ENCODE measurements around the gene IL10RA.
A peak's percentile ranks its signal among the peaks of the same experiment; 100 is the strongest.
"Not testable (repeated sequence)": the region's sequence is repeated elsewhere in the genome, so short reads cannot be mapped to it uniquely, and the experiment has no call there.

Gene IL10RA

DNA sequence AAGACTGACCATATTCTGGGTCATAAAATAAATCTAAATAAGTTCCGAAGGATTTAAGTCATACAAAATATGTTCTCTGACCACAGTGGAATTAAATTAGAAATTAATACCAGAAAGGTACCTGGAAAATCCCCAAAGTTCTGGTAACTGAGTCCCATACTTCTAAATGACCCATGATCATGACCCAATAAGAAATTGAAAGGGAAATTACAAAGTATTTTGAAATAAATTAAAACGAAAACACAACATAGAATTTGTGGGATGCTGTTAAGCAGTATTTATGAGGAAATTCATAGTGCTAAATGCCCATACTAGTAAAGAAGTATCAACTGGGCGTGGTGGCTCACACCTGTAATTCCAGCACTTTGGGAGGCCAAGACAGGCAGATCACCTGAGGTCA lies 23.4 kb upstream of the IL10RA start:
- DNase-seq: no peak

GRCh38 chr11:117966908-117967307 lies 19.3 kb upstream of the IL10RA start:
- no peak for DNase-seq

GRCh38 chr11:117969160-117969991 lies 16.8 kb upstream of the IL10RA start:
- DNase-seq: no peak

- DNase-seq: peak; percentile 60 to 63
Observed at GRCh38 chr11:117970400-117971024, 15.7 kb upstream of the IL10RA start.

GRCh38 chr11:117972044-117972443 lies 14.2 kb upstream of the IL10RA start:
- no peak for DNase-seq

GRCh38 chr11:117972629-117973502 lies 13.3 kb upstream of the IL10RA start:
- no peak for DNase-seq

DNA sequence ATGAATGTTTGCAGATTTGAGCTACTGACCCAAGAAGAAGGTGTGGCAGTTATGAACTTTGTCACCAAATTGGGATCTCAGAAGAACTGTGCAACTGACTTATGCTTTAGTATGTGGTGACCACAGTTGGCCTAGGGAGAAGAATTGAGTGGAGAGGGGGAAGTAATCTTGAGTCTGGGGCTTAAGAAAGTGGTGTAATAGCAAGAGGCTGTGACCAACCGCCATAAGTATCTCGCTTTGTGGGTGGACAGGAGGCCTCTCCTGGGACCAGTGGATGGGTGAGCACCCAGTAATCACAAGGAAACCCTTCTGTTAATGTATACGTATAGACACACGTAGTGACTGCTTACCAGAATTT lies 12.7 kb upstream of the IL10RA start:
- DNase-seq: no peak

DNA sequence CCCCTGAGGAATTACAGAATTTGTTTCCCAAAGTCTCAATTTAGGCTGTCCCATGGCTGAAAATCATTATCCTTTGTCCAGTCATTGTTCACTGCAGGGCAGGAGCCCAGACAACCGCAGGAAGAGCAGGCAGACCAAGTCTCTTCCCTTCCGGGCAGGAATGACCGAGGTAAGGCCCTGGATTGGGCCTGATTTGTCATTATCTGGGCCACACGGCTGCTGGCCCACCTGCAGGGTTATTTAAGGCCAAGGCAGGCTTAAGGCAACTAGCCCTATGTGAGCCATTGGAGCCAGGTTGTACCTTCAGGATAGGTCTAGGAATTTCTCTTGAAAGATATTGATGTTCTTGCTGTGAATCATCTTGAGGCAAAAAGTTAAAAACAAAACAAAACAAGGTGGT lies 9.7 kb upstream of the IL10RA start:
- DNase-seq: no peak

- DNase-seq: no peak
Observed at GRCh38 chr11:117977029-117977428, 9.2 kb upstream of the IL10RA start.

DNA sequence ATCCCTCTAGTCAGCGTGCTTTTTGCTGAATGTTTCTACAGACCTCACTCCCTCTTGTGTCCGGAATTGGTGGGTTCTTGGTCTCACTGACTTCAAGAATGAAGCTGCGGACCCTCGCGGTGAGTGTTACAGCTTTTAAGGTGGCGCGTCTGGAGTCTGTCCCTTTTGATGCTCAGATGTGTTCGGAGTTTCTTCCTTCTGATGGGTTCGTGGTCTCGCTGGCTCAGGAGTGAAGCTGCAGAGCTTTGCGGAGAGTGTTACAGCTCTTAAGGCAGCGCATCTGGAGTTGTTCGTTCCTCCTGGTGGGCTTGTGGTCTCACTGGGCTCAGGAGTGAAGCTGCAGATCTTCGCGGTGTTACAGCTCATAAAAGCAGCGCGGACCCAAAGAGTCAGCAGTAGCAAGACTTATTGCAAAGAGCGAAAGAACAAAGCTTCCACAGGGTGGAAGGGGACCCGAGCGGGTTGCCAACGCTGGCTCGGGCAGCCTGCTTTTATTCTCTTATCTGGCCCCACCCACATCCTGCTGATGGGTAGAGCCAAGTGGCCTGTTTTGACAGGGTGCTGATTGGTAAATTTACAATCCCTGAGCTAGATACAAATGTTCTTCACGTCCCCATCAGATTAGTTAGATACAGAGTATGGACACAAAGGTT lies 8.5 kb upstream of the IL10RA start:
- not testable (repeated sequence) for DNase-seq

- not testable (repeated sequence) for DNase-seq
Observed at GRCh38 chr11:117978291-117978910, 7.8 kb upstream of the IL10RA start.

DNA sequence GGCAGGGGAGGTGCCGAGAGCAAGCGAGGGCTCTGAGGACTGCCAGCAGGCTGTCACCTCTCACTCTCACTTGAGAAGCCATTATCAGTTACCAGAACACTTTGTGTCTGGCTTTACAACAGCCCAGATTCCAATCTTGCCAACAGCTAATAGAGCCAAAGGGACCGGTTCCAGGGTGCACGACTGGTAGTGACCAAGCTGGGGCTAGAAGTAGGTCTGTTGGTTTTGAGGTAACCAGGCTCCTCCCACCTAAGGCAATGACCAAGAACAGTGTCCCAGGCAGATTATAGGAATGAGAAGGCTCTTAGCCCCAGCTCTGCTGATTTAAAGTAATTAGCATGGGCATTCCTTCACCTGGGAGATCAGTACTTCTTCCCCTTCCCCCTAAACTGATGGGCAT lies 7.2 kb upstream of the IL10RA start:
- no peak for DNase-seq

GRCh38 chr11:117979481-117980211 lies 6.5 kb upstream of the IL10RA start:
- DNase-seq: peak; percentile 46 to 63

GRCh38 chr11:117980280-117980679 lies 5.9 kb upstream of the IL10RA start:
- no peak for DNase-seq

DNA sequence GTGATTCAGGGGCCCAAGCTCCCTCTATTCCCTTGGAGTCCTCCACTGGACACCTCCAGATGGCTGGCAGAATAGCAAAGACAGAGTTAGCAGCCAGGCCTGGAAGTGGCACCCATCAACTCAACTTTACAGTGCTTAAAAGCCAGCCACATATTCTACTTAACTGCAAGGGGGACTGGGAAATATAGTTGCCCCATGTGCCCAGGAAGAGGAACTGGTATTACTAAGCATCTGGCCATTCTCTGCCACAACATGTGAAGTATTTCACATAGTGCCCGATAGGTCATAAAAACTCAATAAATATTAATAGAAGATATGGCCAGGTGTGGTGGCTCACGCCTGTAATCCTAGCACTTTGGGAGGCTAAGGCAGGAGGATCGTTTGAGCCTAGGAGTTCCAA lies 5.5 kb upstream of the IL10RA start:
- DNase-seq: no peak

DNA sequence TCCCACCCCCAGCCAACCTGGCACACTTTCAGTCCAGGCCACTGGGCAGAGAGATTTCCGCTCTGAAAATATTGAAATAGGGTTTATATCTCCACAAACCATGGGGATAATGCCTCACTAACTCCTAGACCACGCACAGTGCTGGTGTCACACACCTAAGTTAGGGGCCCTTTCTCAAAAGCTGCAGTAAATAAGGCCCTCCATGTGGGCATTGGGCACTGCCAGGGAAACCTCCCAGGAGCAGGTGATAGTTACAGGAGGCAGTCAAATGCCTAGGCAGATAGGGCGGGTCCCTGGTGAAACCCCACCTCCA lies 3.1 kb upstream of the IL10RA start:
- DNase-seq: no peak

DNA sequence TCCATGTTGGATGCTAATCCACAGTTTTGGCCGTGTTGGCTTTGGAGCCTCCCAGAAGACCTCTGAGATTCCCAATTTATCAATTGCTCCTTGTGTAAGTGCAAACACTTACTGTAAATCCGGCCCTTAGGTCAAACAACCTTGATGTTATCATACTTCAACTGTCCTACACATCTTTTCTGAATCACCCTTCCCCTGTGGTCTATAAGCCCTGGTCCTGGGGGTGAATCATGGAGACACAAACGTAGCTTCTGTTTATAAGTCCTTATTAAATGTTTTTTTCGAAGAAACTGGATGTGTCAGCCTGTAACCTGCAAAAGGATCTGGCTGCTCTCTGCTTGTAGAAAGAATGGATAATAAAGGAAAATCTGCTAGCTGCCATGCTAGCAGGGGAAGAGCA lies 1.7 kb upstream of the IL10RA start:
- DNase-seq: no peak

DNA sequence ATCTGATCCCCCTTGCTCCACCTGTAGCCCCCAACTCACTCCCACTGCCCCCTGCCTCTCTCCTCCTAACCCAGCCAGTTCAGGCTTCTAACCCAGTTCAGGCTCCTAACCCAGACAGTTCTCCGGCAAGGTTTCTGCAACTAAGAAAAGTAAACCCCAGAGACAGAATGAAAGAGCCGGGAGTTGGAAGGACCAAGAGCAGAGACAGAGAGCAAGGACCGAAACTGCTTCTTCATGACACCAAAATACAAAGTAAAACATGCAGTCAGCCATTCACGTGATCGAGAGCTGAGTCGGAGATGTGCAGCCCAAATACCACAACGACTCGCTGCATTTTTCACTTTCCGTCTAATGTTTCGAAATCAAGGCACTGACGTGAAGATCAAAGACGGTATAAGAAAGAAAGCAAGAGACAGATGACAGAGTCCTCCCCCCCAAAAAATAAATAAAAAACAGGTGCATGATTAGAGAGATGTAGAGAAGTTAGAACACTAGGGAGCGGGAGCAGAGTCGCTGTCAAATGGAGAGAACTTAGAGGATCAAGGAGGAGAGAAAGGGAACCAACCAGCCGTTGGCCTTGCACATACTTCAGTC lies 884 bp downstream of the IL10RA start:
- peak; percentile 73 to 80 for DNase-seq

- peak in 1 of 2 donors; percentile 63 for DNase-seq
Observed at GRCh38 chr11:117989351-117990102, 3.3 kb downstream of the IL10RA start.

- DNase-seq: no peak
Observed at GRCh38 chr11:117992136-117992535, 5.9 kb downstream of the IL10RA start.

GRCh38 chr11:117992620-117993019 lies 6.4 kb downstream of the IL10RA start:
- no peak for DNase-seq

All from CD4-positive, alpha-beta T cell treated with Interleukin-4 for 1 hour (primary cell).